HL-60/S4 treated with retinoic acid at 250 ng/mL for 4 days and 3 days (cell line): Measurements from ENCODE around the gene ENO3.

Experiments used
- in situ Hi-C: fragments of 300-500 bp; cut with MboI; formaldehyde crosslinking; loops from 2 replicates; pipeline ENCODE4 v1.7.0; 2022; ENCODE audit warnings: low sequenced_read_pairs

Gene ENO3

GRCh38 chr17:4949321-4950074 is 1.4 kb upstream of the ENO3 start:
- in situ Hi-C loops, result no loop called here

GRCh38 chr17:4950075-4950745 is 709 bp upstream of the ENO3 start:
- in situ Hi-C loops, result no loop called here

GRCh38 chr17:4951486-4951885 is 567 bp downstream of the ENO3 start:
- in situ Hi-C loops, result no loop called here

GRCh38 chr17:4953451-4953961 is 2.6 kb downstream of the ENO3 start:
- in situ Hi-C loops, result no loop called here

GRCh38 chr17:4955091-4955490 is 4.2 kb downstream of the ENO3 start:
- in situ Hi-C loops, result no loop called here

GRCh38 chr17:4956493-4957061 is 5.7 kb downstream of the ENO3 start:
- in situ Hi-C loops, result no loop called here

- in situ Hi-C loops, result no loop called here
Measured at GRCh38 chr17:4958102-4958501, 7.2 kb downstream of the ENO3 start.

- in situ Hi-C loops, result no loop called here
Measured at GRCh38 chr17:4959261-4959965, 8.5 kb downstream of the ENO3 start.

- in situ Hi-C loops, result no loop called here
Measured at GRCh38 chr17:4960279-4960922, 9.5 kb downstream of the ENO3 start.

- in situ Hi-C loops, result no loop called here
Measured at GRCh38 chr17:4965311-4965986, 14.5 kb downstream of the ENO3 start.

GRCh38 chr17:4966844-4967538 is 16.1 kb downstream of the ENO3 start:
- in situ Hi-C loops, result no loop called here

- in situ Hi-C loops, result no loop called here
Measured at GRCh38 chr17:4967539-4968485, 16.9 kb downstream of the ENO3 start, which contains the start of gene SPAG7. TSS of gene SPAG7 (minus strand) at chr17:4967817. CDS start at chr17:4967804, 13 bp downstream.

- in situ Hi-C loops, result no loop called here
Measured at GRCh38 chr17:4968486-4969046, 17.6 kb downstream of the ENO3 start.

GRCh38 chr17:4969047-4969550 is 18.2 kb downstream of the ENO3 start:
- in situ Hi-C loops, result no loop called here

GRCh38 chr17:4969551-4970173 is 18.7 kb downstream of the ENO3 start:
- in situ Hi-C loops, result no loop called here

GRCh38 chr17:4970273-4970672 is 19.4 kb downstream of the ENO3 start:
- in situ Hi-C loops, result no loop called here

- in situ Hi-C loops, result no loop called here
Measured at GRCh38 chr17:4971826-4972225, 20.9 kb downstream of the ENO3 start.
